HG02798 (cell line): ENCODE results near the gene ZFHX3.

Source experiments
- ATAC-seq: cut with Tn5 transposase; IDR thresholded peaks from one replicate; pipeline ENCODE4 v1.9.1; 2021; ENCODE audit warnings: mild to moderate bottlenecking; ENCODE audit not compliant: unreplicated experiment, poor library complexity

ZFHX3 gene

GRCh38 chr16:72890587-72890986 is 157.3 kb downstream of the ZFHX3 start:
- ATAC-seq = no peak

- no peak for ATAC-seq
Measured at GRCh38 chr16:72889616-72890582, 158.0 kb downstream of the ZFHX3 start.

- ATAC-seq = no peak
Measured at GRCh38 chr16:72887537-72887936, 160.4 kb downstream of the ZFHX3 start.

GRCh38 chr16:72886346-72886974 is 161.5 kb downstream of the ZFHX3 start:
- no peak for ATAC-seq

- no peak for ATAC-seq
Measured at GRCh38 chr16:72884573-72884972, 163.4 kb downstream of the ZFHX3 start.

- ATAC-seq = no peak
Measured at GRCh38 chr16:72884037-72884436, 163.9 kb downstream of the ZFHX3 start.

GRCh38 chr16:72879846-72880245 is 168.1 kb downstream of the ZFHX3 start:
- no peak for ATAC-seq

- ATAC-seq = no peak
Measured at GRCh38 chr16:72878301-72879269, 169.3 kb downstream of the ZFHX3 start.

- no peak for ATAC-seq
Measured at GRCh38 chr16:72877374-72878028, 170.4 kb downstream of the ZFHX3 start.

GRCh38 chr16:72876981-72877373 is 171.0 kb downstream of the ZFHX3 start:
- ATAC-seq = no peak

- no peak for ATAC-seq
Measured at GRCh38 chr16:72876221-72876620, 171.7 kb downstream of the ZFHX3 start.

- ATAC-seq = no peak
Measured at GRCh38 chr16:72875291-72876031, 172.5 kb downstream of the ZFHX3 start.

GRCh38 chr16:72873853-72874252 is 174.1 kb downstream of the ZFHX3 start:
- ATAC-seq = no peak

GRCh38 chr16:72873044-72873443 is 174.9 kb downstream of the ZFHX3 start:
- no peak for ATAC-seq

GRCh38 chr16:72865835-72866234 is 182.1 kb downstream of the ZFHX3 start:
- ATAC-seq = no peak

GRCh38 chr16:72865258-72865657 is 182.7 kb downstream of the ZFHX3 start:
- ATAC-seq = no peak

GRCh38 chr16:72864130-72864833 is 183.6 kb downstream of the ZFHX3 start:
- ATAC-seq = no peak

GRCh38 chr16:72862090-72862489 is 185.8 kb downstream of the ZFHX3 start:
- ATAC-seq = no peak
